ENCODE results near the gene PLCG1. TPM values are rescaled to one million over a fixed set of nuclear protein-coding genes. Genes with fewer than 3 reads are reported as not detected.

Gene PLCG1
- total RNA-seq, 1 experiment from 2014 or later = 33.2 TPM

- no peaks in the 10 kb centered on the region for H3K27me3 Mint-ChIP-seq (ENCODE audit: insufficient read depth, unreplicated experiment)
- no TSS peak for BruUV-seq (replicated peaks)
- ChIA-PET POLR2A (interaction anchor here (0.9 to 1.3 kb wide), 3 partner anchors 22 to 91 kb away, joined by 3 to 4 read pairs (median 4); no protein-coding TSS in a partner anchor), CTCF (interaction anchor here (0.6 to 6.8 kb wide), 11 partner anchors 8 to 262 kb away, joined by 3 to 44 read pairs (median 6); partner anchors contain the start of gene LPIN3)
- H3K4me3 Mint-ChIP-seq (ENCODE audit: unreplicated experiment) = no peak overlapping the region
- intact Hi-C loops (cut with micrococcal nuclease) = no loop called here
- no peak for TF ChIP-seq CTCF (IDR thresholded peaks at IDR 0.05; ENCODE audit: unreplicated experiment)
- H3K27ac Mint-ChIP-seq (ENCODE audit: low read depth, unreplicated experiment) = no peak overlapping the region
- H3K9me3 Mint-ChIP-seq (ENCODE audit: unreplicated experiment) = peaks cover 7% of the 10 kb centered on the region
- peaks cover 16% of the 10 kb centered on the region for H3K4me1 Mint-ChIP-seq (ENCODE audit: insufficient read depth, unreplicated experiment)
- peaks cover 8% of the 10 kb centered on the region for H3K36me3 Mint-ChIP-seq (ENCODE audit: insufficient read depth, unreplicated experiment)
- DNase-seq (ENCODE audit: unreplicated experiment) = no peak
Observed at GRCh38 chr20:41225091-41225490, 87.7 kb downstream of the PLCG1 start.

GRCh38 chr20:41226426-41226825 lies 89.1 kb downstream of the PLCG1 start:
- ChIA-PET CTCF (interaction anchor here (0.7 to 6.8 kb wide), 5 partner anchors 20 to 114 kb away, joined by 3 to 44 read pairs (median 5); partner anchors contain the start of gene LPIN3), POLR2A (interaction anchor here (0.6 kb wide), 1 partner anchor 114 kb away, joined by 4 read pairs; the partner anchor contains the start of gene LPIN3)
- no peak for DNase-seq (ENCODE audit: unreplicated experiment)
- no peak overlapping the region for H3K27ac Mint-ChIP-seq (ENCODE audit: low read depth, unreplicated experiment)
- H3K36me3 Mint-ChIP-seq (ENCODE audit: insufficient read depth, unreplicated experiment) = peaks cover 8% of the 10 kb centered on the region
- no peak for TF ChIP-seq CTCF (IDR thresholded peaks at IDR 0.05; ENCODE audit: unreplicated experiment)
- intact Hi-C loops (cut with micrococcal nuclease) = no loop called here
- no peak overlapping the region for H3K4me3 Mint-ChIP-seq (ENCODE audit: unreplicated experiment)
- peaks cover 23% of the 10 kb centered on the region for H3K4me1 Mint-ChIP-seq (ENCODE audit: insufficient read depth, unreplicated experiment)
- peaks cover 7% of the 10 kb centered on the region for H3K9me3 Mint-ChIP-seq (ENCODE audit: unreplicated experiment)
- no peaks in the 10 kb centered on the region for H3K27me3 Mint-ChIP-seq (ENCODE audit: insufficient read depth, unreplicated experiment)
- no TSS peak for BruUV-seq (replicated peaks)

Small RNA genes within 50 kb of the gene (microRNA-seq; reads per million reads assigned to microRNA genes)
- gene MIR6871 = not detected

Other genes with a start within 250 kb of the PLCG1 start
- 141 and 174 TPM in 2 replicates for gene TOP1, start 108.7 kb upstream of the PLCG1 start, total RNA-seq (2022)
- gene ZHX3, start 180.2 kb downstream of the PLCG1 start, total RNA-seq (2022) = 23.8 and 34.1 TPM in 2 replicates
- gene LPIN3, start 203.3 kb downstream of the PLCG1 start, total RNA-seq (2022) = 16.5 and 18.9 TPM in 2 replicates
- gene EMILIN3, start 229.3 kb downstream of the PLCG1 start, total RNA-seq (2022) = not detected in 2 replicates